H9 (cell line): Measurements from ENCODE around the gene ACOXL. TPM values are rescaled to one million over a fixed set of nuclear protein-coding genes. Genes with fewer than 3 reads are reported as not detected.
"Not testable (repeated sequence)": the region's sequence is repeated elsewhere in the genome, so short reads cannot be mapped to it uniquely, and the experiment has no call there.

ENCODE experiments used
- DNase-seq: peaks from one replicate; pipeline ENCODE4 v3.0.0-alpha.2; 2017
- H2AFZ ChIP-seq: one replicate; pipeline ENCODE4 v1.6.1; 2013; ENCODE audit warnings: mild to moderate bottlenecking, low read length, control low read depth, moderate library complexity
- H2AK5ac ChIP-seq: 2 replicates; pipeline ENCODE4 v1.6.1; 2013; ENCODE audit warnings: low read length, control low read depth, mixed read lengths; ENCODE audit not compliant: insufficient read length
- H2BK120ac ChIP-seq: one replicate; pipeline ENCODE4 v1.6.1; 2013; ENCODE audit warnings: low read depth, mild to moderate bottlenecking, low read length, control low read depth, inconsistent platforms; ENCODE audit not compliant: poor library complexity, severe bottlenecking
- H2BK12ac ChIP-seq: 2 replicates; pipeline ENCODE4 v1.6.1; 2013; ENCODE audit warnings: low read length, control low read depth, mixed read lengths, low read depth; ENCODE audit not compliant: insufficient read length
- H2BK15ac ChIP-seq: 2 replicates; pipeline ENCODE4 v1.6.1; 2013; ENCODE audit warnings: low read depth, low read length, control low read depth
- H2BK20ac ChIP-seq: one replicate; pipeline ENCODE4 v1.6.1; 2013; ENCODE audit warnings: low read depth, mild to moderate bottlenecking, low read length, control low read depth, inconsistent platforms; ENCODE audit not compliant: poor library complexity, severe bottlenecking
- H2BK5ac ChIP-seq: 2 replicates; pipeline ENCODE4 v1.6.1; 2013; ENCODE audit warnings: low read length, control low read depth, mixed read lengths; ENCODE audit not compliant: insufficient read length
- H3K14ac ChIP-seq: 2 replicates; pipeline ENCODE4 v1.6.1; 2013; ENCODE audit warnings: low read length, control low read depth; ENCODE audit not compliant: insufficient read depth
- H3K18ac ChIP-seq: 2 replicates; pipeline ENCODE4 v1.6.1; 2013; ENCODE audit warnings: low read depth, mild to moderate bottlenecking, mixed read lengths, low read length, control low read depth; ENCODE audit not compliant: insufficient read length
- H3K23ac ChIP-seq: 2 replicates; pipeline ENCODE4 v1.6.1; 2013; ENCODE audit warnings: low read length, control low read depth, mixed read lengths, low read depth; ENCODE audit not compliant: insufficient read length
- H3K23me2 ChIP-seq: 2 replicates; pipeline ENCODE4 v1.6.1; 2013; ENCODE audit warnings: low read depth, mild to moderate bottlenecking, mixed read lengths, low read length, control low read depth; ENCODE audit not compliant: insufficient read length, poor library complexity, severe bottlenecking
- H3K27ac ChIP-seq: 2 replicates; pipeline ENCODE4 v1.5.1; 2013; ENCODE audit warnings: low read length, control low read depth, mixed read lengths, low read depth; ENCODE audit not compliant: insufficient read length
- H3K27me3 ChIP-seq: 2 replicates; pipeline ENCODE4 v1.6.1; 2013; ENCODE audit warnings: low read length, control low read depth, inconsistent platforms; ENCODE audit not compliant: insufficient read depth
- H3K4ac ChIP-seq: 2 replicates; pipeline ENCODE4 v1.6.1; 2013; ENCODE audit warnings: low read depth, mild to moderate bottlenecking, control low read depth, inconsistent platforms, low read length, moderate library complexity
- H3K4me1 ChIP-seq: 2 replicates; pipeline ENCODE4 v1.6.1; 2013; ENCODE audit warnings: low read length, control low read depth, inconsistent platforms; ENCODE audit not compliant: insufficient read depth
- H3K4me2 ChIP-seq: 2 replicates; pipeline ENCODE4 v1.6.1; 2013; ENCODE audit warnings: low read length, control low read depth, mixed read lengths; ENCODE audit not compliant: insufficient read length, insufficient read depth
- H3K56ac ChIP-seq: 2 replicates; pipeline ENCODE4 v1.6.1; 2013; ENCODE audit warnings: low read depth, mild to moderate bottlenecking, mixed read lengths, low read length, control low read depth; ENCODE audit not compliant: insufficient read length
- H3K79me1 ChIP-seq: 2 replicates; pipeline ENCODE4 v1.6.1; 2013; ENCODE audit warnings: low read depth, mild to moderate bottlenecking, moderate library complexity, low read length, control low read depth, inconsistent platforms; ENCODE audit not compliant: insufficient read depth, poor library complexity, severe bottlenecking
- H3K79me2 ChIP-seq: 2 replicates; pipeline ENCODE4 v1.6.1; 2013; ENCODE audit warnings: low read length, control low read depth, inconsistent platforms; ENCODE audit not compliant: insufficient read depth
- H3K9ac ChIP-seq: 2 replicates; pipeline ENCODE4 v1.6.1; 2013; ENCODE audit warnings: low read length, control low read depth, mixed read lengths; ENCODE audit not compliant: insufficient read length; ENCODE audit errors: extremely low read depth
- H3K9me3 ChIP-seq: one replicate; pipeline ENCODE4 v1.6.1; 2013; ENCODE audit warnings: low read depth, low read length, inconsistent platforms; ENCODE audit not compliant: control insufficient read depth
- H3T11ph ChIP-seq: one replicate; pipeline ENCODE4 v1.6.1; 2013; ENCODE audit warnings: mild to moderate bottlenecking, low read length, control low read depth, inconsistent platforms
- H4K20me1 ChIP-seq: one replicate; pipeline ENCODE4 v1.6.1; 2013; ENCODE audit not compliant: control insufficient read depth, insufficient read length, insufficient read depth
- H4K5ac ChIP-seq: 2 replicates; pipeline ENCODE4 v1.6.1; 2013; ENCODE audit warnings: low read depth, mild to moderate bottlenecking, mixed read lengths, low read length, control low read depth; ENCODE audit not compliant: insufficient read length
- H4K8ac ChIP-seq: replicated peaks from 2 replicates; pipeline ENCODE4 v1.6.1; 2013; ENCODE audit warnings: low read length, control low read depth, mixed read lengths, low read depth; ENCODE audit not compliant: insufficient read length
- H4K91ac ChIP-seq: 2 replicates; pipeline ENCODE4 v1.6.1; 2013; ENCODE audit warnings: low read depth, mild to moderate bottlenecking, moderate library complexity, mixed read lengths, low read length, control low read depth; ENCODE audit not compliant: insufficient read length
- H3K27ac Mint-ChIP-seq, 3 experiments: 2 replicates in 2 of 3; 3 replicates in 1 of 3; pipeline ENCODE4 v1.8.0; 2020 to 2021; ENCODE audit warnings: mixed read lengths in 3 of 3, mild to moderate bottlenecking in 1 of 3, moderate library complexity in 1 of 3
- H3K27me3 Mint-ChIP-seq: 2 replicates; pipeline ENCODE4 v1.8.0; 2021; ENCODE audit warnings: low read depth, mild to moderate bottlenecking, moderate library complexity, mixed read lengths
- H3K36me3 Mint-ChIP-seq, 3 experiments: 2 replicates in 2 of 3; 3 replicates in 1 of 3; pipeline ENCODE4 v1.8.0; 2020 to 2021; ENCODE audit warnings: low read depth in 3 of 3, mixed read lengths in 3 of 3; ENCODE audit not compliant: insufficient read depth in 1 of 3
- H3K4me1 Mint-ChIP-seq, 2 experiments: 2 replicates each; pipeline ENCODE4 v1.8.0; 2020; ENCODE audit warnings: mixed read lengths in 2 of 2
- H3K4me3 Mint-ChIP-seq, 2 experiments: 2 replicates in 1 of 2; 3 replicates in 1 of 2; pipeline ENCODE4 v1.8.0; 2020 to 2021; ENCODE audit warnings: mild to moderate bottlenecking in 2 of 2, mixed read lengths in 2 of 2, moderate library complexity in 1 of 2
- H3K9me3 Mint-ChIP-seq, 2 experiments: 2 replicates in 1 of 2; 3 replicates in 1 of 2; pipeline ENCODE4 v1.8.0; 2020; ENCODE audit warnings: mild to moderate bottlenecking in 2 of 2, mixed read lengths in 2 of 2, moderate library complexity in 1 of 2
- CTCF ChIP-seq: fragments of 200-600 bp; sonication (generic); conservative IDR thresholded peaks from 3 replicates; pipeline ENCODE4 v1.8.0; 2021; ENCODE audit warnings: antibody characterized with exemption, mild to moderate bottlenecking
- WGBS: extraction: QIAGEN DNeasy Blood & Tissue Kit; methylation state at CpG from one replicate; pipeline ENCODE4 v1.1.7; 2013; ENCODE audit warnings: missing lambda C conversion rate, low lambda C conversion rate, mixed read lengths; ENCODE audit not compliant: insufficient read length; ENCODE audit errors: extremely low coverage; 5-methylcytosine and 5-hydroxymethylcytosine counted together
- total RNA-seq: library from RNA; stranded (reverse); gene quantifications from 2 replicates; pipeline ENCODE4 v1.2.1, GENCODE V29; 2021

ACOXL gene
- total RNA-seq, 1 experiment from 2014 or later = 37.6 TPM

- Mint-ChIP-seq H3K4me1 (peaks cover 15 to 29% of the 10 kb centered on the region in 2 experiments), H3K9me3 (peaks cover 20 to 29% of the 10 kb centered on the region in 2 experiments), H3K36me3 (peaks cover 19 to 32% (median 29%) of the 10 kb centered on the region in 3 experiments), H3K27ac (no peak overlapping the region), H3K27me3 (no peaks in the 10 kb centered on the region), H3K4me3 (no peak overlapping the region)
- Histone ChIP-seq H4K5ac (no peak overlapping the region), H2BK12ac (no peak overlapping the region), H3K4ac (no peak overlapping the region), H3K23ac (no peak overlapping the region), H3K4me2 (no peak overlapping the region), H3T11ph (no peak overlapping the region), H2AK5ac (no peak overlapping the region), H2BK15ac (no peak overlapping the region), H2BK20ac (no peak overlapping the region), H3K23me2 (no peaks in the 10 kb centered on the region), H3K79me1 (no peaks in the 10 kb centered on the region), H3K14ac (no peak overlapping the region), H3K27me3 (no peaks in the 10 kb centered on the region), H4K20me1 (no peaks in the 10 kb centered on the region), H3K4me1 (no peaks in the 10 kb centered on the region; the same call in 1 of the 2 replicates), H3K18ac (no peak overlapping the region), H2BK120ac (no peak overlapping the region), H4K8ac (no peak overlapping the region), H3K79me2 (no peaks in the 10 kb centered on the region), H4K91ac (no peak overlapping the region), H3K56ac (no peak overlapping the region), H3K9me3 (peaks cover 5% of the 10 kb centered on the region), H3K27ac (no peak overlapping the region), H3K9ac (no peak overlapping the region), H2AFZ (no peak overlapping the region), H2BK5ac (no peak overlapping the region)
- no peak for DNase-seq
- WGBS = no CpG with 5 or more reads among the region's 2 CpGs
- TF ChIP-seq CTCF = no peak
These were observed 340.0 kb downstream of the ACOXL start for GRCh38 chr2:111072220-111072871.

GRCh38 chr2:111082659-111083058 lies 350.3 kb downstream of the ACOXL start:
- H3K4me2 ChIP-seq, H2AFZ ChIP-seq, H2BK15ac ChIP-seq, H3K79me1 ChIP-seq, H3K9ac ChIP-seq, H3K23ac ChIP-seq, H2BK5ac ChIP-seq, H3K79me2 ChIP-seq, H3K27ac Mint-ChIP-seq, H4K20me1 ChIP-seq, H3K27me3 ChIP-seq, H4K5ac ChIP-seq, H3K4me1 Mint-ChIP-seq, H3K27ac ChIP-seq, H2BK20ac ChIP-seq, H3T11ph ChIP-seq, H3K23me2 ChIP-seq, H4K91ac ChIP-seq, H2BK120ac ChIP-seq, H3K4me3 Mint-ChIP-seq, H2AK5ac ChIP-seq, H3K4me1 ChIP-seq, H3K4ac ChIP-seq, H3K9me3 ChIP-seq, DNase-seq, H2BK12ac ChIP-seq, H3K27me3 Mint-ChIP-seq, H3K18ac ChIP-seq, H3K56ac ChIP-seq, H3K14ac ChIP-seq, H4K8ac ChIP-seq: not testable (repeated sequence)
- no CpG with 5 or more reads among the region's 1 CpG for WGBS
- Mint-ChIP-seq H3K36me3 (peaks cover 3 to 18% (median 15%) of the 10 kb centered on the region in 3 experiments; a peak in 4 of 7 replicates), H3K9me3 (peaks cover 15 to 17% of the 10 kb centered on the region in 2 experiments; a peak in 4 of 5 replicates)
